SK-N-SH (cell line): ENCODE data around the gene SGSM2. TPM values are rescaled to one million over a fixed set of nuclear protein-coding genes. Genes with fewer than 3 reads are reported as not detected.

Source experiments
- CTCF ChIA-PET: fragments of 300-600, 350-600 bp; formaldehyde crosslinking; extraction: SDS; loops from one replicate; lab custom pipeline; 2021; lab: Yijun Ruan, JAX
- POLR2A ChIA-PET: fragments of 350-600 bp; sonication (Branson Sonifier 250); formaldehyde crosslinking; extraction: SDS; loops from one replicate; lab custom pipeline; 2020; ENCODE audit warnings: antibody characterized with exemption, inconsistent platforms; lab: Yijun Ruan, JAX
- DNase-seq: peaks from one replicate; pipeline ENCODE4 v3.0.0; 2012
- H2AFZ ChIP-seq: fragments of 200-600 bp; sonication (generic); 2 replicates; pipeline ENCODE4 v1.8.1; 2016; ENCODE audit warnings: antibody characterized with exemption, mild to moderate bottlenecking, low read depth
- H3F3A ChIP-seq: fragments of 200-600 bp; sonication (generic); replicated peaks from 2 replicates; pipeline ENCODE3; 2016; ENCODE audit warnings: antibody characterized with exemption, mild to moderate bottlenecking; ENCODE audit not compliant: insufficient read depth
- H3K27ac ChIP-seq, 2 experiments: fragments of 200-500 bp in 1 of 2; fragments of 200-600 bp in 1 of 2; sonication (Bioruptor generic) in 1 of 2; sonication (generic), shearing (Covaris generic) in 1 of 2; 2 replicates each; pipeline versions ENCODE4 v1.5.1 to v1.6.1; 2014 to 2016; ENCODE audit warnings: low read depth in 2 of 2, inconsistent platforms in 1 of 2, low read length in 1 of 2, mild to moderate bottlenecking in 1 of 2, mixed read lengths in 1 of 2
- H3K27me3 ChIP-seq: fragments of 200-600 bp; sonication (generic), shearing (Covaris generic); 2 replicates; pipeline ENCODE4 v1.6.1; 2016; ENCODE audit warnings: mixed run types; ENCODE audit not compliant: insufficient read depth
- H3K36me3 ChIP-seq, 2 experiments: fragments of 200-500 bp in 1 of 2; fragments of 200-600 bp in 1 of 2; sonication (Bioruptor generic) in 1 of 2; sonication (generic) in 1 of 2; replicated peaks in 1 of 2; 2 replicates each; pipeline versions ENCODE3 to v1.5.1; 2014 to 2016; ENCODE audit warnings: low read length in 1 of 2, mild to moderate bottlenecking in 1 of 2; ENCODE audit not compliant: insufficient read depth in 2 of 2, control insufficient read depth in 1 of 2
- H3K4me1 ChIP-seq, 2 experiments: fragments of 200-500 bp in 1 of 2; fragments of 200-600 bp in 1 of 2; sonication (Bioruptor generic) in 1 of 2; sonication (generic), shearing (Covaris generic) in 1 of 2; 2 replicates each; pipeline versions ENCODE4 v1.5.1 to v1.6.1; 2014 to 2016; ENCODE audit warnings: low read depth in 1 of 2, low read length in 1 of 2, mixed run types in 1 of 2; ENCODE audit not compliant: insufficient read depth in 2 of 2, control insufficient read depth in 1 of 2
- H3K4me2 ChIP-seq: fragments of 200-600 bp; sonication (generic), shearing (Covaris generic); 2 replicates; pipeline ENCODE4 v1.6.1; 2017; ENCODE audit warnings: mixed run types
- H3K4me3 ChIP-seq, 2 experiments: fragments of 200-500 bp in 1 of 2; fragments of 200-600 bp in 1 of 2; sonication (Bioruptor generic) in 1 of 2; sonication (generic), shearing (Covaris generic) in 1 of 2; 2 replicates each; pipeline versions ENCODE4 v1.5.1 to v1.8.1; 2014 to 2016; ENCODE audit warnings: low read depth in 2 of 2, inconsistent platforms in 1 of 2, low read length in 1 of 2, mild to moderate bottlenecking in 1 of 2, mixed read lengths in 1 of 2, moderate library complexity in 1 of 2
- H3K79me2 ChIP-seq: fragments of 200-600 bp; sonication (generic); 2 replicates; pipeline ENCODE4 v1.8.1; 2017; ENCODE audit warnings: mild to moderate bottlenecking; ENCODE audit not compliant: insufficient read depth
- H3K9ac ChIP-seq: fragments of 200-600 bp; sonication (generic); 2 replicates; pipeline ENCODE4 v1.6.1; 2017; ENCODE audit warnings: mixed run types
- H3K9me2 ChIP-seq: fragments of 200-600 bp; sonication (generic); 2 replicates; pipeline ENCODE4 v1.6.1; 2017; ENCODE audit warnings: mixed run types
- H3K9me3 ChIP-seq: fragments of 200-600 bp; sonication (generic); 2 replicates; pipeline ENCODE4 v1.6.1; 2017; ENCODE audit warnings: mixed run types, mild to moderate bottlenecking, moderate library complexity
- H4K20me1 ChIP-seq: fragments of 200-600 bp; sonication (generic); 2 replicates; pipeline ENCODE4 v1.6.1; 2017; ENCODE audit warnings: mild to moderate bottlenecking, mixed run types; ENCODE audit not compliant: insufficient read depth
- GATA2 ChIP-seq: sonication (generic); formaldehyde crosslinking; IDR thresholded peaks from 2 replicates; pipeline ENCODE4 v1.5.0; 2020; ENCODE audit warnings: mild to moderate bottlenecking, missing genetic modification reagents
- NRF1 ChIP-seq: IDR thresholded peaks from 2 replicates; pipeline ENCODE4 v1.6.1; 2012; ENCODE audit warnings: low read depth, mild to moderate bottlenecking, low read length
- POLR2AphosphoS5 ChIP-seq: IDR thresholded peaks from 2 replicates; pipeline ENCODE4 v1.6.1; 2012; ENCODE audit warnings: low read depth, low read length
- RCOR1 ChIP-seq: fragments of 150-350 bp; IDR thresholded peaks from 2 replicates; pipeline ENCODE4 v1.6.1; 2017; ENCODE audit warnings: antibody characterized with exemption, low read length
- RFX5 ChIP-seq: IDR thresholded peaks from 2 replicates; pipeline ENCODE4 v1.6.1; 2012; ENCODE audit warnings: mild to moderate bottlenecking, improper control_type of control experiment, low read length
- YY1 ChIP-seq: IDR thresholded peaks from 2 replicates; pipeline ENCODE4 v1.4.0; 2012; ENCODE audit warnings: low read depth, mild to moderate bottlenecking
- WGBS: methylation state at CpG from one replicate; pipeline ENCODE4 v1.1.6; 2017; ENCODE audit warnings: low lambda C conversion rate; 5-methylcytosine and 5-hydroxymethylcytosine counted together
- polyA plus RNA-seq, 3 experiments: library from polyadenylated mRNA; depleted of rRNA; stranded (reverse); fragments of >200 nt; gene quantifications; 2 replicates each; pipeline ENCODE4 v1.2.3, GENCODE V29; 2012
- TF ChIP-seq, protein P1 (sequence below): IDR thresholded peaks from 2 replicates; pipeline ENCODE4 v1.4.0; 2012; ENCODE audit warnings: low read depth
- TF ChIP-seq, protein P2 (sequence below): IDR thresholded peaks from 2 replicates; pipeline ENCODE4 v1.4.0; 2012; ENCODE audit warnings: low read depth, borderline replicate concordance

The SGSM2 gene, protein sequence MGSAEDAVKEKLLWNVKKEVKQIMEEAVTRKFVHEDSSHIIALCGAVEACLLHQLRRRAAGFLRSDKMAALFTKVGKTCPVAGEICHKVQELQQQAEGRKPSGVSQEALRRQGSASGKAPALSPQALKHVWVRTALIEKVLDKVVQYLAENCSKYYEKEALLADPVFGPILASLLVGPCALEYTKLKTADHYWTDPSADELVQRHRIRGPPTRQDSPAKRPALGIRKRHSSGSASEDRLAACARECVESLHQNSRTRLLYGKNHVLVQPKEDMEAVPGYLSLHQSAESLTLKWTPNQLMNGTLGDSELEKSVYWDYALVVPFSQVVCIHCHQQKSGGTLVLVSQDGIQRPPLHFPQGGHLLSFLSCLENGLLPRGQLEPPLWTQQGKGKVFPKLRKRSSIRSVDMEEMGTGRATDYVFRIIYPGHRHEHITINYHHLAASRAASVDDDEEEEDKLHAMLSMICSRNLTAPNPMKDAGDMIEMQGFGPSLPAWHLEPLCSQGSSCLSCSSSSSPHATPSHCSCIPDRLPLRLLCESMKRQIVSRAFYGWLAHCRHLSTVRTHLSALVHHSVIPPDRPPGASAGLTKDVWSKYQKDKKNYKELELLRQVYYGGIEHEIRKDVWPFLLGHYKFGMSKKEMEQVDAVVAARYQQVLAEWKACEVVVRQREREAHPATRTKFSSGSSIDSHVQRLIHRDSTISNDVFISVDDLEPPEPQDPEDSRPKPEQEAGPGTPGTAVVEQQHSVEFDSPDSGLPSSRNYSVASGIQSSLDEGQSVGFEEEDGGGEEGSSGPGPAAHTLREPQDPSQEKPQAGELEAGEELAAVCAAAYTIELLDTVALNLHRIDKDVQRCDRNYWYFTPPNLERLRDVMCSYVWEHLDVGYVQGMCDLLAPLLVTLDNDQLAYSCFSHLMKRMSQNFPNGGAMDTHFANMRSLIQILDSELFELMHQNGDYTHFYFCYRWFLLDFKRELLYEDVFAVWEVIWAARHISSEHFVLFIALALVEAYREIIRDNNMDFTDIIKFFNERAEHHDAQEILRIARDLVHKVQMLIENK
- polyA plus RNA-seq (2012; rRNA removed) = 85.9 and 98.6 TPM in 2 replicates
- 18.0 and 30.4 TPM in 2 replicates for polyA plus RNA-seq (2012; cell fraction: cytosol; rRNA removed)
- polyA plus RNA-seq (2012; cell fraction: nucleus; rRNA removed) = 605 and 826 TPM in 2 replicates

GRCh38 chr17:2336852-2337543 is at the start of gene SGSM2:
TSS of gene SGSM2 (plus strand) at chr17:2337501. CDS start at chr17:2337689, 188 bp downstream.
- Histone ChIP-seq H3K9ac (peak within 1 kb of the TSS; percentile 97), H3K4me2 (peak within 1 kb of the TSS; percentile 93), H3F3A (peaks cover 4% of the 10 kb centered on the region), H3K9me2 (no peaks in the 10 kb centered on the region), H3K27ac (peak within 1 kb of the TSS; percentile 80 to 94), H3K4me3 (peak within 1 kb of the TSS; percentile 98 to 99), H3K4me1 (peaks cover 6 to 17% of the 10 kb centered on the region in 2 experiments; a peak in 3 of 4 replicates), H4K20me1 (peaks cover 14% of the 10 kb centered on the region)
- POLR2A ChIA-PET = interaction anchor here (0.7 to 2.6 kb wide), 11 partner anchors 8 to 290 kb away, joined by 3 to 16 read pairs (median 4); partner anchors contain the start of genes SMG6 and SRR
- under 1% methylated on average over 29 of the region's 77 CpGs for WGBS
- no peak for TF ChIP-seq RCOR1
- TF ChIP-seq NRF1 = 0 out of 2 replicates have a peak, but pooled peaks have one; percentile 25
- TF ChIP-seq, protein P1, sequence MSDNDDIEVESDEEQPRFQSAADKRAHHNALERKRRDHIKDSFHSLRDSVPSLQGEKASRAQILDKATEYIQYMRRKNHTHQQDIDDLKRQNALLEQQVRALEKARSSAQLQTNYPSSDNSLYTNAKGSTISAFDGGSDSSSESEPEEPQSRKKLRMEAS = no peak
- TF ChIP-seq GATA2 (CRISPR knock-in tag) = no peak
- no peak for TF ChIP-seq POLR2AphosphoS5
- peak; percentile 68 for TF ChIP-seq YY1
- TF ChIP-seq, all 33 proteins: peak for 2
- CTCF ChIA-PET = interaction anchor here (0.7 to 3.2 kb wide), 8 partner anchors 15 to 96 kb away, joined by 3 to 14 read pairs (median 4); no protein-coding TSS in a partner anchor
- peak; percentile 98 for DNase-seq
- H2AFZ ChIP-seq = peak within 1 kb of the TSS; percentile 85; the same call in 1 of the 2 replicates
- H3K27me3 ChIP-seq = no peaks in the 10 kb centered on the region
- H3K9me3 ChIP-seq = no peaks in the 10 kb centered on the region
- H3K79me2 ChIP-seq = peaks cover 89% of the 10 kb centered on the region
- H3K36me3 ChIP-seq = peaks cover 37 to 39% of the 10 kb centered on the region in 2 experiments

- WGBS = 88% methylated on average over 5 of the region's 5 CpGs
- CTCF ChIA-PET = interaction anchor here (0.8 kb wide), 1 partner anchor 235 kb away, joined by 3 read pairs; the partner anchor contains the start of gene HIC1
Measured at GRCh38 chr17:2289878-2290478, 47.3 kb upstream of the SGSM2 start.

More at GRCh38 chr17:2289878-2290478, 47.3 kb upstream of the SGSM2 start:
- no peak overlapping the region for H3K9ac ChIP-seq
- no peaks in the 10 kb centered on the region for H3K9me2 ChIP-seq
- H3K79me2 ChIP-seq = peaks cover 64% of the 10 kb centered on the region
- H4K20me1 ChIP-seq = peaks cover 14% of the 10 kb centered on the region
- H3K4me1 ChIP-seq = peaks cover 0 to 10% of the 10 kb centered on the region in 2 experiments; a peak in 1 of 4 replicates
- TF ChIP-seq RFX5 = peak; percentile 95
- TF ChIP-seq, protein P2, sequence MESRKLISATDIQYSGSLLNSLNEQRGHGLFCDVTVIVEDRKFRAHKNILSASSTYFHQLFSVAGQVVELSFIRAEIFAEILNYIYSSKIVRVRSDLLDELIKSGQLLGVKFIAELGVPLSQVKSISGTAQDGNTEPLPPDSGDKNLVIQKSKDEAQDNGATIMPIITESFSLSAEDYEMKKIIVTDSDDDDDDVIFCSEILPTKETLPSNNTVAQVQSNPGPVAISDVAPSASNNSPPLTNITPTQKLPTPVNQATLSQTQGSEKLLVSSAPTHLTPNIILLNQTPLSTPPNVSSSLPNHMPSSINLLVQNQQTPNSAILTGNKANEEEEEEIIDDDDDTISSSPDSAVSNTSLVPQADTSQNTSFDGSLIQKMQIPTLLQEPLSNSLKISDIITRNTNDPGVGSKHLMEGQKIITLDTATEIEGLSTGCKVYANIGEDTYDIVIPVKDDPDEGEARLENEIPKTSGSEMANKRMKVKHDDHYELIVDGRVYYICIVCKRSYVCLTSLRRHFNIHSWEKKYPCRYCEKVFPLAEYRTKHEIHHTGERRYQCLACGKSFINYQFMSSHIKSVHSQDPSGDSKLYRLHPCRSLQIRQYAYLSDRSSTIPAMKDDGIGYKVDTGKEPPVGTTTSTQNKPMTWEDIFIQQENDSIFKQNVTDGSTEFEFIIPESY = no peak
- no peaks in the 10 kb centered on the region for H3K27me3 ChIP-seq
- H3K9me3 ChIP-seq = no peaks in the 10 kb centered on the region
- POLR2A ChIA-PET = no interaction called here
- H3K36me3 ChIP-seq = peaks cover 37 to 62% of the 10 kb centered on the region in 2 experiments
- H3K4me2 ChIP-seq = no peak overlapping the region
- H3K4me3 ChIP-seq = no peak overlapping the region
- no peak overlapping the region for H3K27ac ChIP-seq
- peaks cover 30% of the 10 kb centered on the region for H3F3A ChIP-seq
- DNase-seq = no peak
- no peak overlapping the region for H2AFZ ChIP-seq
